HG03025 (cell line): Measurements from ENCODE around the gene EFHD2.
A peak's percentile ranks its signal among the peaks of the same experiment; 100 is the strongest.
"Not testable (repeated sequence)": the region's sequence is repeated elsewhere in the genome, so short reads cannot be mapped to it uniquely, and the experiment has no call there.

ENCODE experiments used
- ATAC-seq: cut with Tn5 transposase; IDR thresholded peaks from one replicate; pipeline ENCODE4 v1.9.1; 2021; ENCODE audit warnings: mild to moderate bottlenecking, moderate library complexity; ENCODE audit not compliant: unreplicated experiment, low FRiP score

Gene EFHD2

DNA sequence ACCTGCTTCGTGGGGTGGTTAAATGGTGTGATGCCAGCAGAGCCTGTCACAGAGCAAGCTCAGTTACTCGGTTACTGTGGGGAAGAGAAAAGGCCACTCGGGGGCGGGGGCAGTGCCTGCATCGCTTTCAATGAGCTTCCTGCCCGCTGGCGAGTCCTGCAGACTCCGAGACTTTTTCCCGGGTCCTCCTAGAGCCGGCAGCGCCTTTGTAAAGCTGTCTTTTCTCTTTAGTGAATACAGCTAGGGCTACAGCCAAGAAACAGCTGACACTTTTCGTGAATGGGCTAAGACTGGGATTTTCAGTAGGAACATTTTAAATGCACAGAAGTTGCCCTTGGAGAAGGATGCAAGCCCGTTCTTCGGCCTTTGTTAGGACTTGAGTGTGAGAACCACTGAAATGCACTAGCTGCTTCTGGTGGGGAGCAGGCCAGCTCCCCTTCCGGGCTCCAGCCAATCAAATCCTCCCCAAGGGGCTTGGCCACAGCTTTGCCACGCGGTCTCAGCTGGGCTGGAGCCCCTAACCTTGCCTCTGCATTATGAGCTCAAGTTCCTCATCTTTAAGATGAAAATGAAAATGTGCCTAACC is 23.4 kb upstream of the EFHD2 start:
- ATAC-seq, result no peak

DNA sequence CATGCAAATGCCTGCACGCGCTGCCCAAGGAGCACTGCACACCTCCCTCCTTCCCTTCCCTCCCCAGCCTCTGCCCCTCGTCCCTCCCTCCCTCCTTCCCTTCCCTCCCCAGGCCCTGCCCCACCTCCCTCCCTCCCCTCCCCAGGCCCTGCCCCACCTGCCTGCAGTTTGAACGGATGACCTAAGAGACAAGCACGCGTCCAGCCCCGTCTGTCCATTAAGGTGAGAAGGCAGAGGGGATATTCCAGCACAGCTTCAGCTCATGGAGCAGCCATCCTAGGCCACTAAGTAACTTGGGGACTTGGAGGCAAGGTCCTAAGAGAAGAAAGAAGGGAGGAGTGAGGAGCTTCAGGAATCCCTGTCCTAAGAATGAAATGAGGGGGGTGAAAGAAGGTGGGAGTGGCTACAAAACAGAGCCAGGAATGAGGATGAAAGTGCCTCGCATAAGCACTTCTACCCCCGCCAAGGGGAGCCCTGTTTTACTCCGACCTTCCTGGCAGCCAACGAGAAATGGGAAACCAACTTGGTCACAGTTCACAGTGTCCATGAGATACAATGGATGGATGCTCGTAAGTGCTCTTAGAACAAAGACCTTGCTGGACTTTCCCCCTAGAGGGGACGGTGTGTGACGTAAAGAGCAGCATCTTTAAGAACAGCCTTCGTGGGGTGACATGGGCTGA is 21.3 kb upstream of the EFHD2 start:
- no peak for ATAC-seq

GRCh38 chr1:15389828-15390227 is 19.9 kb upstream of the EFHD2 start:
- ATAC-seq, result not testable (repeated sequence)

DNA sequence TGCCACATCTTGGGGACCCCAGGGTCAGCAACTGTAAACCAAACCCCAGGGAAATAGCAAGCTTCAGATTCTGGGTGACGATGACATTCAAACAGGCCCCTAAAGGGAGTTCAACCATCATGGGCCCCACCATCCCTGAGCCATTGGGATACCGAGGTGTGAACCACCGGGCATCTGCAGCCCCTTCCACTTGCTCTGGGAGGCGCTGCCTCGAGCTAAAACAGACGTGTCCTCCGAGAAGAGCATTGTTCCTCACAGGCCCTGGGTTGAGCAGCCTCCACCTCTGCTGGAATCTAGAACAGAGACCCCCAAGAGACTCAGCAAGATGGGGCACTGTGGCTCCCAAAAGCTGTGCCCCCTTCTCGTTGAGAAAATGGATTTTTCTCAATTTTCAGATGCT is 19.0 kb upstream of the EFHD2 start:
- ATAC-seq, result no peak

GRCh38 chr1:15391366-15391765 is 18.3 kb upstream of the EFHD2 start:
- ATAC-seq, result no peak

DNA sequence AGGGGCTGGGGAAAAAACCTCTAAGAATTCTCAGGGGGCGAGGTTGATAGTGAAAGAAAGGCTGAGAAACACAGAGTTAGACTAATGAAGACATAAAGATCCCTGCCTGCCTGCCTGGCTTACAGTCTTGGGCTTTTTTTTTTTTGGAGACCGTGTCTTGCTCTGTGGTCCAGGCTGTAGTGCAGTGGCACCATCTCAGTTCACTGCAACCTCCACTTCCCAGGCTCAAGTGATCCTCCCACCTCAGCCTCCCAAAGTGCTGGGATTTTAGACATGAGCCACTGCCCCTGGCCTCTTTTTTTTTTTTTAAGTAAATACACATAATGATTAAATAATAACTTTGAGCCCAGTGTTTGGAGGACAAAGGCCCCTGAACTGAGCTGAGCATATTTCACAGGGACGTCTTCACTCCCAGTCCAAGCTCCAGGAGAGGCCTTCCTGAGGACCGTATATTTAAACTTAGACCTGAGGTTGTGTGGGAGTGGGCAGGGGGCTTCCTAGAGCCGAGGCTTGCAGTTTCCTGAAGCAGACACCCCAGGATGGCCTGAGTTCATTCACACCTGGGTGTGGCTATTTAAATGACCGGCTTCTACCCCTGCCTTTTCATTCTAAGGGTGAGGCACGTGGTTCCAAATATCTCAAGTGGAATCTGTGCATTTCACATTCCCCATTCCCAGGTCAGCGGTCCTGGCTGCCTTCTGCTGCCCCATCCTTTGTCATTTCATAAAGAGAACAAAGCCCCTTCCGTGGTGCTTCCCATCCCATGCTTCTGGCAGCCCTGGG is 16.0 kb upstream of the EFHD2 start:
- no peak for ATAC-seq

GRCh38 chr1:15394258-15394690 is 15.4 kb upstream of the EFHD2 start:
- ATAC-seq, result no peak

DNA sequence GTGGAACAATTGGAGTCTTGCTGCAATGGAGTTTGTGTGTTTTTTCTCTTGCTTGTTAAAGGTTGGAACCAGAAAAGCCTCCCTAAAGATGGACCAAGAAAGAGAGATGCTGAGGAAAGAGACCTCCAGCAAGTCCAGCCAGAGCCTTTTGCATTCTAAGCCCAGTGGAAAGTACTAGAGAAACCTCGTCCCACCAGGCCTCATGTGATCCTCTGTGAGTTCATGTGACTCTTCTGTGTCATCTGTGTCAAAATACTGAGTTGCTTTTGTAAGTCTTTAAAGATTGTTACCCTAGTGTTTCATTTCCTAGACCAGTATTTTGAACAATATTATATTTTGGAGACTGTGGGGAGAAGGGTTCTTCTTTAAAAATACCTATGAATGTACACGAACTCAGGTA is 12.5 kb upstream of the EFHD2 start:
- no peak for ATAC-seq

DNA sequence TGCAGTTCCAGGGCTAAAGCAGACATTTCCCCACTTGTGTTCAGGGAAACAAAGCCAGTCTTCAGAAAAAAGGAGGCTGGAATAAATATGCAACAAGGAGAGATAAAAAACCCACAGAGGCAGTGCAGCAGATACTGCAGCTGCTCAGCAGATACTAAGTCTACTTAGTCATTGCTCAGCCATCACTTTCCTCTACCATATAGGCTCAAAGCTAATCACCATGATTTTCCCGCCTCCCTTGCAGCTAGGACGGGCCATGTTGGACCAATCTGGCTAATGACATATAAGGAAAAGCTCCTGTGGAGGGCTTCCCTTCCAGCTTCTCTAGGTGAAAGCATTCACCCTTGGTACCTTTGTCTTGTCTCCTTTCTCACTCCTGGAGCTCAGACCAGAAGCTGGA is 10.0 kb upstream of the EFHD2 start:
- ATAC-seq, result no peak

GRCh38 chr1:15400627-15401026 is 9.1 kb upstream of the EFHD2 start:
- no peak for ATAC-seq

DNA sequence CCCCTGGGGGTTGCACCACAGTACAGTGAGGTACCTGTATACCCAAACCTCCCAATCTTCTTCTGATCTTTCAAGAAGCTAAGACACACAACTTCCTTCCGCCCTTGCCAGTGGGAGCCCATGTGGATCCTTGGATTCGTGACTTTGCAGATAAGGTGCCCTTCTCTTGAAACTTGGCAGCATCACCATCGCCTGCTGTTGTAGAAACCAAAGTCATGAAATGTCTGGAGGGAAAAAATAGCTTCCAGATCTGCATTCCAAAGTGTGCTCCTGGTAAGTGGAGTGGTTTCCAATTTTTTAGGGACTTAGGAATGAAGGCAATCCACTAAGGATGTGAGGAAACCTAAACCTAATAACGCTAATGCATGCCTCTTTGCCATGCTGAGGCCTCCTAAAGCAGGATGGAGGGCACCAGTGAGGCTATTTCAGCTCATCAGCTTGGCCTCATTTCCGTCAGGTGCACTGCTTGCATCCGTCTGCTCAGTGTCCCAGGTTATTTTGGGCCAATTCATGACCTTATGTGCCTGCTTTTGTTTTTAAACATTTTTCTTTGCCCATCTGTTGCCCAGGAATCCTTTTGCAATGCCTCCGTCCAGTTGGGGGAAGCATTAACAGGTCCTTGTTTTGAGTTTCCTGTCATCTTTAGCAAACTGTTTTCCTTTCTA is 8.2 kb upstream of the EFHD2 start:
- no peak for ATAC-seq

- no peak for ATAC-seq
Measured at GRCh38 chr1:15402809-15403450, 6.8 kb upstream of the EFHD2 start.

GRCh38 chr1:15403962-15404580 is 5.6 kb upstream of the EFHD2 start:
- no peak for ATAC-seq

DNA sequence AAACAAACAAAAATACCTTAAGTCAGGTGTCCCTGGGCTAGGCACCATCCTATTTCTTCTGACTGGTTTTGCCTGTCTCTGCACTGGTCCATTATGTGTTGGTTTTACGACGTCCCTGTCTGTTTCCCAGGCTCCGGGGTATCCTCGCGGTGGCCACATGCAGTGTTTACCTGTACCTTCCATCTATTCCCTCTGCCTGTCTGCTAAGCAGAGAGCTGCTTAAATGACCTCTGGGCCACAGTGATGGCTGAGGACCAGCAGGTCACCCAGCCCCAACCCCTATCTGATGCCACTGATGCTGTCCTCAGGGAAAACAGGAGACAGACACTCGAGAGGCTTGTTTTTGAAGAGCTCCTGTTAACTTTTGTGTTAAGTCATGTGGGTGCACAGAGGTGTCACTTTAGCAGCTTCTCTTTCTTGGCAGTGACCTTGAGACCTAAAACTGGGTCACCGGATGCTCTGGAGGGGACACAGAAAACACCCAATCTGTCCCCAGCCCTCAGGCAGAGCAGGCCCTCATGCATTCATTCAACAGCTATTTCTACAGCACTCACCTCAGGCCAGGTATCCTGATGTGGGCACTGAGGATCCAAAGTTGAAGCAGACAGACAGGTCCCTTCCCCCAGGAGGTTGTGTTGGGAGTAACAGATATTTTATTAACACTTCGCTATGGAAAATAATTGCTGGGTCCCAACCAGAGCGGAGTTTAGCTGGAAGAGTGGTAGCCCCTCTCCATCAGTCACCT is 4.4 kb upstream of the EFHD2 start:
- ATAC-seq, result no peak

DNA sequence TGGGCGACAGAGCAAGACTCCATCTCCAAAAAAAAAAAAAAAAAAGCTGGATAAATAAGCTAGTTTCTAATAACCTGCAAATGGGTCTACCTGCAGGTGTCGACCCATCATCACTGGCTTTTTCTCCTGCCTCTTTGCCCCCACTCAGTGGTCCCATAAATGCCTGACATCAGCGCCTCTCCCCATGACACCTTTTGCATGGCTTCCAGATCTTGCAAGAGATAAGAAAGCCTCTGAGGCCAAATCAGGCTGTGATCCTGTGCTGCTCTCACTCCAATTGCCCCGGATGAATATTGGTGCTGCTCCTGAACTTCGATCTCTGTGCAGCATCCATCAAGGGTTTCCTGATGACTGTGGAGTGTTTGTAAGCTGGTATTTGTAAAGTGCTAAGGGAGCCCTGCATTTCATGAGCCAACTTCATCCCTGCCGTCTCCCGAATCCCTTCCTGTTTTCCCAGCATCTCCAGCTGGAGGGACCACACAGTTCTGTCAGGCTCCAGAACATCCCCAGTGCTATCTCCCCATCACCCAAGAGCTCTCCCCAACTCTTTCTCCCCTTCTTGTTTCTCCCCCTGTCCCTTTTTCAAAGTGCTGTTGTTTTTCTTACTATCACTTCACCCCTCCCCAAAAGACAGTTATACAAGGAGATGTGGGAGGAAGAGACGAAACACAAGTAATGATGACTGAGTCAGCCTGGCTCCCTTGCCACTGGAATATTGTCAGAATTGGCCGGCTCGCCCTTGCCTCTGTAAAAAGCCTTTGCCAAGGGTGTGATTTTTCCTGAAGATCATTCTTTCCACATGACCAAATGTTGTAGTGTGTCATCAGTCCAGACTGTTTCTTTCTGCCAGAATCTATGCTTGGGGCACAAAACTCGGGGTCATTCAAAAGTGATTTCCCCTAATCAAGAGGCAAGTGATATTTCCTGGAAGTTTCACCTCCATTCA is 2.8 kb upstream of the EFHD2 start:
- no peak for ATAC-seq

GRCh38 chr1:15407580-15407979 is 2.1 kb upstream of the EFHD2 start:
- no peak for ATAC-seq

GRCh38 chr1:15408890-15409387 is 749 bp upstream of the EFHD2 start:
- no peak for ATAC-seq

GRCh38 chr1:15410223-15410883 is 665 bp downstream of the EFHD2 start:
- ATAC-seq, result peak; percentile 5
